GM21515 (cell line): ENCODE results near the gene UBR4.
"Not testable (repeated sequence)": the region's sequence is repeated elsewhere in the genome, so short reads cannot be mapped to it uniquely, and the experiment has no call there.

Experiments
- ATAC-seq: cut with Tn5 transposase; IDR thresholded peaks from one replicate; pipeline ENCODE4 v1.9.1; 2021; ENCODE audit not compliant: unreplicated experiment

UBR4 gene

GRCh38 chr1:19191811-19192210, 18.3 kb downstream of the UBR4 start:
- no peak for ATAC-seq

- ATAC-seq, result no peak
Observed at GRCh38 chr1:19190468-19190867, 19.6 kb downstream of the UBR4 start.

GRCh38 chr1:19189270-19189669, 20.8 kb downstream of the UBR4 start:
- ATAC-seq, result no peak

GRCh38 chr1:19187852-19188251, 22.2 kb downstream of the UBR4 start:
- ATAC-seq, result no peak

GRCh38 chr1:19186001-19186400, 24.1 kb downstream of the UBR4 start:
- no peak for ATAC-seq

- no peak for ATAC-seq
Observed at GRCh38 chr1:19182223-19182622, 27.8 kb downstream of the UBR4 start.

GRCh38 chr1:19180265-19180657, 29.8 kb downstream of the UBR4 start:
- ATAC-seq, result not testable (repeated sequence)

- no peak for ATAC-seq
Observed at GRCh38 chr1:19179597-19180264, 30.3 kb downstream of the UBR4 start.

GRCh38 chr1:19178734-19179398, 31.2 kb downstream of the UBR4 start:
- no peak for ATAC-seq

GRCh38 chr1:19177811-19178210, 32.3 kb downstream of the UBR4 start:
- no peak for ATAC-seq

- ATAC-seq, result no peak
Observed at GRCh38 chr1:19169642-19170041, 40.4 kb downstream of the UBR4 start.

- no peak for ATAC-seq
Observed at GRCh38 chr1:19167140-19167539, 42.9 kb downstream of the UBR4 start.

- ATAC-seq, result no peak
Observed at GRCh38 chr1:19166066-19166465, 44.0 kb downstream of the UBR4 start.

- no peak for ATAC-seq
Observed at GRCh38 chr1:19165501-19165900, 44.6 kb downstream of the UBR4 start.

- no peak for ATAC-seq
Observed at GRCh38 chr1:19164274-19165015, 45.6 kb downstream of the UBR4 start.

GRCh38 chr1:19163261-19163660, 46.8 kb downstream of the UBR4 start:
- ATAC-seq, result no peak

GRCh38 chr1:19160831-19161230, 49.2 kb downstream of the UBR4 start:
- no peak for ATAC-seq

- ATAC-seq, result no peak
Observed at GRCh38 chr1:19157653-19158052, 52.4 kb downstream of the UBR4 start.

- no peak for ATAC-seq
Observed at GRCh38 chr1:19156676-19157075, 53.4 kb downstream of the UBR4 start.

- ATAC-seq, result no peak
Observed at GRCh38 chr1:19154876-19155275, 55.2 kb downstream of the UBR4 start.

GRCh38 chr1:19153169-19153568, 56.9 kb downstream of the UBR4 start:
- no peak for ATAC-seq

GRCh38 chr1:19151537-19151936, 58.5 kb downstream of the UBR4 start:
- ATAC-seq, result no peak
